ENCODE measurements around the gene ANK2. TPM values are rescaled to one million over a fixed set of nuclear protein-coding genes. Genes with fewer than 3 reads are reported as not detected.

The ANK2 gene
- polyA plus RNA-seq, 1 donor (not counting 4 experiments of a cell fraction or from before 2014, with no cell fraction given) = 0.22 TPM

GRCh38 chr4:113288257-113288656, 238.8 kb downstream of the ANK2 start:
- FAIRE-seq = no peak
- dilution Hi-C loops (cut with MboI; ENCODE audit: extremely low pct_ligation_motif_present, low sequenced_read_pairs) = no loop called here
- TF ChIP-seq CTCF (optimal IDR thresholded peaks at IDR 0.05 in 1 of 3, IDR thresholded peaks at IDR 0.05 in 1 of 3, conservative IDR thresholded peaks at IDR 0.05 in 1 of 3; ENCODE audit: extremely low read depth in 1 of 3, insufficient read depth in 2 of 3, low read length in 3 of 3) (no peak), EZH2 (IDR thresholded peaks at IDR 0.05; ENCODE audit: low read length) (no peak)

GRCh38 chr4:113288696-113289095, 239.2 kb downstream of the ANK2 start:
- H3K9me3 ChIP-seq (ENCODE audit: control insufficient read depth, low read depth, low read length) = no peaks in the 10 kb centered on the region
- H3K4me3 ChIP-seq (ENCODE audit: control insufficient read depth in 2 of 3, extremely low read depth in 1 of 3, insufficient read depth in 2 of 3, low read depth in 1 of 3, low read length in 3 of 3) = no peak overlapping the region
- peaks cover 16% of the 10 kb centered on the region for H3K27me3 ChIP-seq (ENCODE audit: control insufficient read depth, extremely low read depth, insufficient read depth, low read length)
- no peaks in the 10 kb centered on the region for H3K79me2 ChIP-seq (ENCODE audit: control insufficient read depth, insufficient read depth, low read length)
- dilution Hi-C loops (cut with MboI; ENCODE audit: extremely low pct_ligation_motif_present, low sequenced_read_pairs) = no loop called here
- no peaks in the 10 kb centered on the region for H4K20me1 ChIP-seq (ENCODE audit: control insufficient read depth, extremely low read depth, insufficient read depth, low read length)
- H3K9ac ChIP-seq (ENCODE audit: control insufficient read depth, extremely low read depth, insufficient read depth, low read length) = no peak overlapping the region
- H2AFZ ChIP-seq (ENCODE audit: control insufficient read depth, low read length) = no peak overlapping the region
- no peak overlapping the region for H3K4me2 ChIP-seq (ENCODE audit: control insufficient read depth, extremely low read depth, insufficient read depth, low read depth, low read length)
- no peak for FAIRE-seq
- no peak for DNase-seq (ENCODE audit: low read depth, low spot score)
- H3K9me1 ChIP-seq (ENCODE audit: control insufficient read depth, extremely low read depth, insufficient read depth, low read length) = no peaks in the 10 kb centered on the region
- H3K27ac ChIP-seq (ENCODE audit: control insufficient read depth, insufficient read depth, low read length) = no peak overlapping the region
- TF ChIP-seq CTCF (optimal IDR thresholded peaks at IDR 0.05 in 1 of 3, IDR thresholded peaks at IDR 0.05 in 1 of 3, conservative IDR thresholded peaks at IDR 0.05 in 1 of 3; ENCODE audit: extremely low read depth in 1 of 3, insufficient read depth in 2 of 3, low read length in 3 of 3) (no peak), EZH2 (IDR thresholded peaks at IDR 0.05; ENCODE audit: low read length) (no peak)
- H3K4me1 ChIP-seq (ENCODE audit: control insufficient read depth, extremely low read depth, insufficient read depth, low read length) = no peaks in the 10 kb centered on the region
- no peaks in the 10 kb centered on the region for H3K36me3 ChIP-seq (ENCODE audit: control insufficient read depth in 2 of 2, extremely low read depth in 1 of 2, insufficient read depth in 2 of 2, low read length in 2 of 2)

More at GRCh38 chr4:113288257-113288656, 238.8 kb downstream of the ANK2 start:
- no peaks in the 10 kb centered on the region for H3K36me3 ChIP-seq (ENCODE audit: control insufficient read depth in 2 of 2, extremely low read depth in 1 of 2, insufficient read depth in 2 of 2, low read length in 2 of 2)
- no peaks in the 10 kb centered on the region for H3K9me3 ChIP-seq (ENCODE audit: control insufficient read depth, low read depth, low read length)
- no peaks in the 10 kb centered on the region for H3K9me1 ChIP-seq (ENCODE audit: control insufficient read depth, extremely low read depth, insufficient read depth, low read length)
- no peaks in the 10 kb centered on the region for H3K79me2 ChIP-seq (ENCODE audit: control insufficient read depth, insufficient read depth, low read length)
- no peaks in the 10 kb centered on the region for H3K4me1 ChIP-seq (ENCODE audit: control insufficient read depth, extremely low read depth, insufficient read depth, low read length)
- H3K9ac ChIP-seq (ENCODE audit: control insufficient read depth, extremely low read depth, insufficient read depth, low read length) = no peak overlapping the region
- DNase-seq (ENCODE audit: low read depth, low spot score) = no peak
- no peak overlapping the region for H3K4me3 ChIP-seq (ENCODE audit: control insufficient read depth in 2 of 3, extremely low read depth in 1 of 3, insufficient read depth in 2 of 3, low read depth in 1 of 3, low read length in 3 of 3)
- no peak overlapping the region for H3K27ac ChIP-seq (ENCODE audit: control insufficient read depth, insufficient read depth, low read length)
- no peaks in the 10 kb centered on the region for H4K20me1 ChIP-seq (ENCODE audit: control insufficient read depth, extremely low read depth, insufficient read depth, low read length)
- H3K27me3 ChIP-seq (ENCODE audit: control insufficient read depth, extremely low read depth, insufficient read depth, low read length) = peaks cover 14% of the 10 kb centered on the region
- H2AFZ ChIP-seq (ENCODE audit: control insufficient read depth, low read length) = no peak overlapping the region
- H3K4me2 ChIP-seq (ENCODE audit: control insufficient read depth, extremely low read depth, insufficient read depth, low read depth, low read length) = no peak overlapping the region
